GM12878 (cell line): ENCODE measurements around the gene MUC21. TPM values are rescaled to one million over a fixed set of nuclear protein-coding genes. Genes with fewer than 3 reads are reported as not detected.
"Not testable (repeated sequence)": the region's sequence is repeated elsewhere in the genome, so short reads cannot be mapped to it uniquely, and the experiment has no call there.

ENCODE experiments used
- ATAC-seq: fragments of 200-7000 bp; cut with Tn5 transposase; 3 replicates; pipeline ENCODE4 v1.9.1; 2020; ENCODE audit warnings: mild to moderate bottlenecking, moderate library complexity
- BruUV-seq: library from RNA; stranded (reverse); fragments of 400-500 nt; replicated peaks from 2 replicates; lab custom pipeline; 2021; lab: Mats Ljungman, UMichigan
- CTCF ChIA-PET: fragments of 300-600 bp; sonication (Branson Sonifier 250); formaldehyde crosslinking; extraction: SDS; loops from one replicate; lab custom pipeline; 2021; ENCODE audit warnings: inconsistent platforms; lab: Yijun Ruan, JAX
- POLR2A ChIA-PET: fragments of 350-600 bp; formaldehyde crosslinking; extraction: SDS; loops from one replicate; lab custom pipeline; 2021; ENCODE audit warnings: inconsistent platforms; lab: Charles Lee
- RAD21 ChIA-PET: fragments of 300-600 bp; sonication (Branson Sonifier 250); formaldehyde crosslinking; loops from one replicate; lab custom pipeline; 2023; ENCODE audit warnings: antibody characterized with exemption; ENCODE audit not compliant: unreplicated experiment; lab: Charles Lee
- SMC1A ChIA-PET: fragments of 300-600 bp; sonication (Branson Sonifier 250); formaldehyde crosslinking; loops from one replicate; lab custom pipeline; 2023; ENCODE audit not compliant: unreplicated experiment, uncharacterized antibody; lab: Charles Lee
- DNase-seq: peaks from one replicate; pipeline ENCODE4 v3.0.0-alpha.2; 2011; ENCODE audit warnings: low read depth, low spot score
- FAIRE-seq: peaks from 3 replicates; lab custom pipeline; 2011; peaks lifted over from hg19 to GRCh38; lab: Jason Lieb, UNC
- H2AFZ ChIP-seq: 2 replicates; pipeline ENCODE4 v1.6.0; 2011; ENCODE audit warnings: low read depth, low read length, control low read depth; ENCODE audit not compliant: control insufficient read depth
- H3K27ac ChIP-seq: 2 replicates; pipeline ENCODE4 v1.5.1; 2011; ENCODE audit warnings: control low read depth; ENCODE audit not compliant: control insufficient read depth, insufficient read depth
- H3K27me3 ChIP-seq, 2 experiments: replicated peaks in 1 of 2; 2 replicates each; pipeline versions ENCODE4 v1.6.0 to v1.6.1; 2011; ENCODE audit warnings: low read length in 1 of 2; ENCODE audit not compliant: control insufficient read depth in 2 of 2, insufficient read depth in 2 of 2
- H3K36me3 ChIP-seq, 2 experiments: 2 replicates each; pipeline ENCODE4 v1.5.1; 2011; ENCODE audit warnings: low read length in 1 of 2; ENCODE audit not compliant: control insufficient read depth in 2 of 2, insufficient read depth in 2 of 2
- H3K4me1 ChIP-seq: 2 replicates; pipeline ENCODE4 v1.6.1; 2011; ENCODE audit warnings: mild to moderate bottlenecking, low read length, moderate library complexity, mixed read lengths; ENCODE audit not compliant: control insufficient read depth, insufficient read depth
- H3K4me2 ChIP-seq: 2 replicates; pipeline ENCODE4 v1.6.0; 2011; ENCODE audit warnings: control low read depth; ENCODE audit not compliant: control insufficient read depth, insufficient read depth
- H3K4me3 ChIP-seq: fragments of 200-600 bp; sonication (generic); 2 replicates; pipeline ENCODE4 v1.5.1; 2016
- H3K79me2 ChIP-seq: 2 replicates; pipeline ENCODE4 v1.6.0; 2011; ENCODE audit warnings: low read length; ENCODE audit not compliant: control insufficient read depth, insufficient read depth
- H3K9ac ChIP-seq: 2 replicates; pipeline ENCODE4 v1.8.0; 2011; ENCODE audit warnings: low read length, control low read depth, mixed read lengths; ENCODE audit not compliant: control insufficient read depth, insufficient read depth
- H3K9me3 ChIP-seq: replicated peaks from 3 replicates; pipeline ENCODE4 v1.5.1; 2011; ENCODE audit warnings: mild to moderate bottlenecking, low read length; ENCODE audit not compliant: control insufficient read depth, insufficient read depth
- H4K20me1 ChIP-seq: 2 replicates; pipeline ENCODE4 v1.6.0; 2011; ENCODE audit not compliant: control insufficient read depth, insufficient read depth
- ASH2L ChIP-seq: fragments of 300-600, 200-600 bp; sonication (generic); IDR thresholded peaks from 2 replicates; pipeline ENCODE4 v1.6.1; 2017; ENCODE audit warnings: low read depth, mild to moderate bottlenecking, borderline replicate concordance
- HDAC6 ChIP-seq: fragments of 200-600 bp; sonication (generic); IDR thresholded peaks from one replicate; pipeline ENCODE4 v1.8.0; 2017; ENCODE audit warnings: antibody characterized with exemption; ENCODE audit not compliant: unreplicated experiment
- IKZF2 ChIP-seq, 2 experiments: fragments of 450-650 bp; IDR thresholded peaks; 2 replicates each; pipeline ENCODE4 v1.6.1; 2017; ENCODE audit warnings: mild to moderate bottlenecking in 2 of 2, moderate library complexity in 2 of 2
- POLR2AphosphoS2 ChIP-seq: IDR thresholded peaks from 2 replicates; pipeline ENCODE4 v1.6.1; 2011; ENCODE audit warnings: low read depth, mild to moderate bottlenecking, low read length, improper control_type of control experiment, moderate library complexity
- WGBS: methylation state at CpG from one replicate; pipeline ENCODE4 v1.1.6; 2016; ENCODE audit warnings: low lambda C conversion rate; ENCODE audit not compliant: insufficient replicate concordance, insufficient coverage; ENCODE audit errors: missing lambda C conversion rate; 5-methylcytosine and 5-hydroxymethylcytosine counted together
- in situ Hi-C: fragments of 300-500 bp; cut with MboI; formaldehyde crosslinking; loops from 9 replicates; pipeline ENCODE4 v1.14.3; 2018; ENCODE audit warnings: mixed read lengths
- intact Hi-C: fragments of 100-400 bp; cut with micrococcal nuclease; formaldehyde crosslinking; loops from one replicate; pipeline ENCODE4 v1.14.2; 2022; ENCODE audit not compliant: unreplicated experiment
- polyA plus RNA-seq, 11 experiments: library from polyadenylated mRNA; depleted of rRNA in 4 of 11; unstranded in 6 of 11; stranded (reverse) in 5 of 11; fragments of >200 nt; fragmentation: Nextera tagmentation in 4 of 11; fragmentation: Illumina TruSeq in 1 of 11; extraction: Ambion mirVana in 4 of 11; extraction: Trizol in 1 of 11; gene quantifications; 1 replicate in 1 of 11; 2 replicates in 10 of 11; pipeline versions ENCODE4 v1.2.1 to v1.2.3, GENCODE V29; 2011 to 2016; ENCODE audit warnings: inconsistent platforms in 2 of 11, missing spikeins in 2 of 11, low read depth in 1 of 11
- total RNA-seq, 4 experiments: library from RNA; depleted of rRNA in 3 of 4; stranded (reverse); fragments of >200 nt in 3 of 4; fragmentation: Illumina TruSeq in 1 of 4; extraction: Trizol in 1 of 4; gene quantifications; 2 replicates each; pipeline versions ENCODE4 v1.2.1 to v1.2.3, GENCODE V29; 2013 to 2021
- TF ChIP-seq, protein P1 (sequence below): IDR thresholded peaks from 2 replicates; pipeline ENCODE4 v1.6.1; 2012; ENCODE audit warnings: low read depth, low read length, improper control_type of control experiment
- TF ChIP-seq, protein P2 (sequence below): IDR thresholded peaks from 2 replicates; pipeline ENCODE4 v1.6.1; 2012; ENCODE audit warnings: mild to moderate bottlenecking, low read depth, low read length

Gene MUC21
- total and polyA plus RNA-seq, 10 of the 15 experiments (the other 5 are each of a cell fraction or from before 2014, with no cell fraction given) = 0.02 TPM; not detected in 9

DNA sequence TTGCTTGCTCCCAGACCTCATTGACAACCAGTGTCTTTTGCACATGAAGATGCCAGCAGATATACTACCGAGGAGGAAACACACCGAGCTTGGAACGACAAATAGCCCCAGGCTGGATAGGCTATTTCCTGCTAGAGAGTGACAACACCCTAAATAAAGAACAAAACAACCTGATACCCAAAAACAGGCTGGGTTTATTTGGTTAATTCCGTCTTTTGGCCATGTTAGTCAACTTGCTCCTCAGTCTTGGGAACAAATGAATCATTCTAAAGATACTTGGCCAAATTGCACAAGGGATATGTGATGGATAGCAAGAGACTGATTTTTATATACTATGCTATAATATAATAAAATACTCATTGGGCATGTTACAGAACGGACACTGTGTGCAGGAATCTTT lies 15.3 kb downstream of the MUC21 start (continued):
- TF ChIP-seq ASH2L (no peak), POLR2AphosphoS2 (no peak), HDAC6 (no peak), IKZF2 (IDR thresholded peaks at IDR 0.05) (no peak)
- TF ChIP-seq, protein P1, sequence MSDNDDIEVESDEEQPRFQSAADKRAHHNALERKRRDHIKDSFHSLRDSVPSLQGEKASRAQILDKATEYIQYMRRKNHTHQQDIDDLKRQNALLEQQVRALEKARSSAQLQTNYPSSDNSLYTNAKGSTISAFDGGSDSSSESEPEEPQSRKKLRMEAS = no peak
- TF ChIP-seq, protein P2, sequence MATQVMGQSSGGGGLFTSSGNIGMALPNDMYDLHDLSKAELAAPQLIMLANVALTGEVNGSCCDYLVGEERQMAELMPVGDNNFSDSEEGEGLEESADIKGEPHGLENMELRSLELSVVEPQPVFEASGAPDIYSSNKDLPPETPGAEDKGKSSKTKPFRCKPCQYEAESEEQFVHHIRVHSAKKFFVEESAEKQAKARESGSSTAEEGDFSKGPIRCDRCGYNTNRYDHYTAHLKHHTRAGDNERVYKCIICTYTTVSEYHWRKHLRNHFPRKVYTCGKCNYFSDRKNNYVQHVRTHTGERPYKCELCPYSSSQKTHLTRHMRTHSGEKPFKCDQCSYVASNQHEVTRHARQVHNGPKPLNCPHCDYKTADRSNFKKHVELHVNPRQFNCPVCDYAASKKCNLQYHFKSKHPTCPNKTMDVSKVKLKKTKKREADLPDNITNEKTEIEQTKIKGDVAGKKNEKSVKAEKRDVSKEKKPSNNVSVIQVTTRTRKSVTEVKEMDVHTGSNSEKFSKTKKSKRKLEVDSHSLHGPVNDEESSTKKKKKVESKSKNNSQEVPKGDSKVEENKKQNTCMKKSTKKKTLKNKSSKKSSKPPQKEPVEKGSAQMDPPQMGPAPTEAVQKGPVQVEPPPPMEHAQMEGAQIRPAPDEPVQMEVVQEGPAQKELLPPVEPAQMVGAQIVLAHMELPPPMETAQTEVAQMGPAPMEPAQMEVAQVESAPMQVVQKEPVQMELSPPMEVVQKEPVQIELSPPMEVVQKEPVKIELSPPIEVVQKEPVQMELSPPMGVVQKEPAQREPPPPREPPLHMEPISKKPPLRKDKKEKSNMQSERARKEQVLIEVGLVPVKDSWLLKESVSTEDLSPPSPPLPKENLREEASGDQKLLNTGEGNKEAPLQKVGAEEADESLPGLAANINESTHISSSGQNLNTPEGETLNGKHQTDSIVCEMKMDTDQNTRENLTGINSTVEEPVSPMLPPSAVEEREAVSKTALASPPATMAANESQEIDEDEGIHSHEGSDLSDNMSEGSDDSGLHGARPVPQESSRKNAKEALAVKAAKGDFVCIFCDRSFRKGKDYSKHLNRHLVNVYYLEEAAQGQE = no peak

DNA sequence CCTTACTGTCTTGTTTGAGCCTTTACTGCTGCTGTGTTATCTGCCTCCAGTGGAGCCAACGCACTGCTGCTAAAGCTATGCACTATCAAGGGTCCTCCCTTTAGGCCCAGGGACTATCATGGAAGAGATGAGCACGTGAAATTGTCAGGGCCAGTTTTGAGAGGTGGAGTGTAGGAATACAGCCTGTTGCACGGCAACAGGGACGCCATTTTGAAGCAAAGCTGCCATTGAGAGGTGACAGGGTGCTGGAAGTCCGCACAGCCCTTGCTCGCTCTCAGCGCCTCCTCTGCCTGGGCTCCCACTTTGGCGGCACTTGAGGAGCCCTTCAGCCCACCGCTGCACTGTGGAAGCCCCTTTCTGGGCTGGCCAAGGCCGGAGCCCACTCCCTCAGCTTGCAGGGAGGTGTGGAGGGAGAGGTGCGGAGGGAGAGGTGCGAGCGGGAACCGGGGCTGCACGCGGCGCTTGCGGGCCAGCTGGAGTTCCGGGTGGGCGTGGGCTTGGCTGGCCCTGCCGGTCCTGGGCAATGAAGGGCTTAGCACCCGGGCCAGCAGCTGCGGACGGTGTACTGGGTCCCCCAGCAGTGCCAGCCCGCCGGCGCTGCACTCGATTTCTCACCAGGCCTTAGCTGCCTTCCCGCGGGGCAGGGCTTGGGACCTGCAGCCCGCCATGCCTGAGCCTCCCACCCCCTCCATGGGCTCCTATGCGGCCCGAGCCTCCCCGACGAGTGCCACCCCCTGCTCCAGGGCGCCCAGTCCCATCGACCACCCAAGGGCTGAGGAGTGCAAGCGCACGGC lies 16.7 kb downstream of the MUC21 start:
- BruUV-seq, H4K20me1 ChIP-seq, H2AFZ ChIP-seq, RAD21 ChIA-PET, DNase-seq, H3K27me3 ChIP-seq, POLR2A ChIA-PET, SMC1A ChIA-PET, H3K4me3 ChIP-seq, ATAC-seq, FAIRE-seq, H3K27ac ChIP-seq, H3K36me3 ChIP-seq, H3K79me2 ChIP-seq, intact Hi-C loops, in situ Hi-C loops, H3K9me3 ChIP-seq, H3K4me2 ChIP-seq, H3K9ac ChIP-seq: not testable (repeated sequence)
- CTCF ChIA-PET = interaction anchor here (0.6 kb wide), 1 partner anchor 399 kb away, joined by 3 read pairs; no protein-coding TSS in a partner anchor
- WGBS = 76% methylated on average over 22 of the region's 39 CpGs
- H3K4me1 ChIP-seq = peaks cover 11% of the 10 kb centered on the region
